ENCODE data around the gene YAP1.

Gene YAP1

GRCh38 chr11:102117472-102118113, 7.3 kb downstream of the YAP1 start:
- DNase-seq = no peak

GRCh38 chr11:102118937-102119336, 8.7 kb downstream of the YAP1 start:
- DNase-seq = no peak

- DNase-seq = no peak
Observed at GRCh38 chr11:102119997-102120396, 9.8 kb downstream of the YAP1 start.

DNA sequence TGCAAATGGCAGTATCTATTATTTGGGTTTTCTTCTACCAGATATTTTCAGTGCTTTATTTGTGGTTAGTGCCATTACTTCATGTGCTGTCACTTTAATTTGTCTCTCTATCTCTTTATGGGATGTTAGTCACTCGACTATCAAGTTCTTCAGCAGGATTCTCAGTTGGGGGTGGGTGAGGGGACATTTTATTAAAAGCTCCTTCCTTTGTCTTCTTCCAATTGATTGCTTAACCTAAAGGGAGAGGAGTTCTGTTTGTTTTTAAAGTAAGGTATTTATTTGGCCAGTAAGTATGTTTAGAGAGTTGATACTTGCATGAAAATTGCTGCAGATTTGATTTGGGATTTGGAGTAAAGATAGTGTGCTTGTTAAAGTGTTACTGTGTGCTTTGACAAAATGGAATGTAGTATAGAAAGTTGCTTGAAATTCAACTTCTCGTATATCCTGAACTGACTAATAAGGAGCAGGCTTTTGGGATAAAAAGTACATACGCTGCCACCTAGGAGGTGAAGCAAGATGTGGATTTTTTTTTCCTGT, 10.3 kb downstream of the YAP1 start:
- no peak for DNase-seq

DNA sequence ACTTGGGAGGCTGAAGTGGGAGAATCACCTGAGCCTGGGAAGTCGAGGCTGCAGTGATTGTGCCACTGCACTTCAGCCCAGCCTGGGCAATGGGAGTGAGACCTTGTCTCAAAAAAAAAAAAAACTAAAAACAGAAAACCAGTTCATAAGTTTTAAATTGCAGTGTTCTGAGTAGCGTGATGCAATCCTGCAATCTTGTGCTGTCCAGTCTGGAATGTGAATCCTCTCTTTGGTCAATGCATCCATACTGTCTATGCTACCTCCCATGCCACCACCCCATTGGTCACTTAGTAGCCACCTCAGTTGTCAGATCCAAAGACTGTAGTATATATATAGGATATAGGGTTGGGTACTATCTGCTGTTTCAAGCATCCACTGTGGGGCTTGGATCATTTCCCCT, 11.1 kb downstream of the YAP1 start:
- no peak for DNase-seq

DNA sequence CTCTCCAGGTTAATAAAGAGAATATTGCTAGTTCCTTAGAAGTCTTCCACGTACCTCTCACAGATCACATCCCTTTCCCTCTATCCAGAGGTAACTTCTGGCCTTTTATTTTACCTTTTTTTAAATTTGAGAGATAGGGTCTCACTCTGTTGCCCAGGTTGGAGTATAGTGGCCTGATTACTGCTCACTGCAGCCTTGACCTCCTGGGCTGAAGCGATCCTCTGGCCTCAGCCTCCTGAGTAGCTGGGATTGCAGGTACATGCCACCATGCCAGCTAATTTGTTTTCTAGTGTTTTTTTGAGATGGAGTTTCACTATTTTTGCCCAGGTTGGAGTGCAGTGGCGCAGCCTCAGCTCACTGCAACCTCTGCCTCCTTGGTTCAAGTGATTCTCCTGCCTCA, 24.4 kb downstream of the YAP1 start:
- no peak for DNase-seq

GRCh38 chr11:102135256-102135655, 25.0 kb downstream of the YAP1 start:
- no peak for DNase-seq

GRCh38 chr11:102138223-102138622, 28.0 kb downstream of the YAP1 start:
- DNase-seq = no peak

GRCh38 chr11:102138670-102139069, 28.4 kb downstream of the YAP1 start:
- no peak for DNase-seq

GRCh38 chr11:102139081-102139498, 28.8 kb downstream of the YAP1 start:
- no peak for DNase-seq

DNA sequence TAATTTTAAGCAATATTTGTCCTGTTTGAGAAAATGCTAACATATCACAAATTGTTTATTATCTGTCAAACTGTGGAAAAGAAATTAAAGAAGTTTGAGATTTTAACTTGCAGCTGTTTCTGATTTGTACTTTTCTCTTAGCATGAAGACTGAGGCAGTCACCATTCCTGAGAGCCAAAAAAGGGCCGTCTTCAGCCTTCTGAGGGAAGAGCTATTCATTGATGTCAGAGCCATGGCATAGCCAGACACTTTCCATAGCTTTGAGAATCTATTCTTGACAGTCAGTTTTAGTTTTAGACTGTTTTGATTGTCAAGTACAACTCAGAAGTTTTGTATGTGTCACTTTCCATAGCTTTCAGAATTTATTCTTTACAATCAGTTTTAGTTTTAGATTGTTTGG, 32.1 kb downstream of the YAP1 start:
- DNase-seq = no peak

DNA sequence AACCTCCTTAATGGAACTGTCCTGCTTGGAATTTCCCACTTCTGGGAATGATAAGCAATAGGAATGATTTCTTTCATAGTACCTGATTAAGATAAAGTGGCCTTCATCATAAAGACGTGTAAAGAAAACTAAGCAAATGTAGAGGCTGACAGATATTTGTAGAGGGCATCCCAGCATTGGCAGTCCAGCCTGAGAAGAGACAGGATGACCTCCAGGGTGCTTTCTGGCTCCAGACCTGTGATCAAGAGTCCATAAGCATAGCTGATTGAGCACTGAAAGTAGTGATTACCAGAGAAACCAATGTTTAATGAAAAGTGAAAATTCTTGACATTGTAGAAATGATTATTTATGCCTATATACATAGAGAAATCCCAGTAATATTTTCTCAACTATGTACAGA, 33.6 kb downstream of the YAP1 start:
- DNase-seq = no peak

GRCh38 chr11:102144357-102145355, 34.4 kb downstream of the YAP1 start:
- DNase-seq = no peak

DNA sequence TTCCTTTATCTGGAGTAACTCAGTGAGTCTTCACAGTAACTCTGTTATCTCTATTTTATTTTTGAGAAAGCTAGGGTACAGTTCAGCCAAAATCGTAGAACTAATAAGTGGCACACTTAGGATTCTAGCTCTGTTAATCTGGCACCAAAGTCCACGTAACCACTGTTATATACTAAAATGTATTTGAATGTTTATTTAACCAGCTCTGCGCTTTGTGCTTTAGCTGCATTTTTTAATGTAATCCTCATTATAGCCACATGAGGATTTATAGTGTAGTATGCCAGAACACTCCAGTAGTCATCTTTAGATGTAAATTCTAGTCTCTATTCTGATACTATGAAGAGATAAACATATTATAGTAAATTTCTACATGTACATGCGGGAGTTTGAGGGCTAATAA, 36.8 kb downstream of the YAP1 start:
- DNase-seq = no peak

- no peak for DNase-seq
Observed at GRCh38 chr11:102147632-102148031, 37.4 kb downstream of the YAP1 start.

GRCh38 chr11:102148059-102148458, 37.8 kb downstream of the YAP1 start:
- no peak for DNase-seq

GRCh38 chr11:102151784-102152525, 41.7 kb downstream of the YAP1 start:
- no peak for DNase-seq

DNA sequence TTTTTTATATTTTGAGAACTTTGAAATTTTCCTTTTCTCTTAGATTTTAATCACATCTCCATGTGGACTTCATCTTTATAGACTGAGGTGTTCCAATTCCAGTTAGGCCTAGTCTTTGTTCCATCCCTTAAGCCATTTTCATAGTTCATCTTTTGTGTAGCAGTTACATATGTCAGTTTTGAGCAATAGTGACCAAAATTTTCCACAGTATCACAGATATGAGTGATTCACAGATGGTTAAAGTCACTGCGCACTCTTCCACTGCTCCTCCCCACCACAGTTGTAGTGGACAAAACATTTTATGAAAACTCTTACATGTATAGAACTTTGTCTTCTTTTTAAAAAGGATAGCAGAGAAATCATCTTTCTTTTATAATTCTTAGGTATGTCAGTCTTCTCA, 42.8 kb downstream of the YAP1 start:
- no peak for DNase-seq

- no peak for DNase-seq
Observed at GRCh38 chr11:102154806-102155205, 44.6 kb downstream of the YAP1 start.

GRCh38 chr11:102155676-102156075, 45.4 kb downstream of the YAP1 start:
- DNase-seq = no peak

GRCh38 chr11:102157219-102157618, 47.0 kb downstream of the YAP1 start:
- no peak for DNase-seq

- no peak for DNase-seq
Observed at GRCh38 chr11:102158164-102158735, 48.0 kb downstream of the YAP1 start.

GRCh38 chr11:102163368-102163767, 53.1 kb downstream of the YAP1 start:
- DNase-seq = no peak

Data from activated CD4-positive, alpha-beta T cell treated with anti-CD3 and anti-CD28 coated beads, Interleukin-2, amount 50 U/mL, for 48 hours (primary cell).